ENCODE data around the gene KIF19.

DNA sequence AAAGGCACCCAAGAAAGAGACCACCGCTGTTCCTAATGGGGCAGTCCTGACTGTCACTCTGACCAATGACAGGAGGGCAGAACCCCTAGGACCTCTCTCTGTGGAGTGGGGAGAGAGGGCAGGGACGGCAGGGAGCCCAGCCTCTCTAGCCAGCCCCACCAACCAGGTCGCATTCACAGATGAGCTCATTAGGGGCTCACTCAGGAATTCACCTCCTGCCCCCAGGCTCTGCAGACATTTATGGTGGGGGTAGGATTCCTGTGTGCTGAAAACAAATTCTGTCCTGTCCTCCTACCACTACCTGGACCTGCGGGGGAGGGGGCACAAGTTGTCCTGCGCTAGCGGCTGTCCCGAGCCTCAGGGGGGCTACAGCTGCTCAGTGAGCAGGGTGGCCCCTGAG, 78.2 kb downstream of the KIF19 start:
- TF ChIP-seq, protein P1, sequence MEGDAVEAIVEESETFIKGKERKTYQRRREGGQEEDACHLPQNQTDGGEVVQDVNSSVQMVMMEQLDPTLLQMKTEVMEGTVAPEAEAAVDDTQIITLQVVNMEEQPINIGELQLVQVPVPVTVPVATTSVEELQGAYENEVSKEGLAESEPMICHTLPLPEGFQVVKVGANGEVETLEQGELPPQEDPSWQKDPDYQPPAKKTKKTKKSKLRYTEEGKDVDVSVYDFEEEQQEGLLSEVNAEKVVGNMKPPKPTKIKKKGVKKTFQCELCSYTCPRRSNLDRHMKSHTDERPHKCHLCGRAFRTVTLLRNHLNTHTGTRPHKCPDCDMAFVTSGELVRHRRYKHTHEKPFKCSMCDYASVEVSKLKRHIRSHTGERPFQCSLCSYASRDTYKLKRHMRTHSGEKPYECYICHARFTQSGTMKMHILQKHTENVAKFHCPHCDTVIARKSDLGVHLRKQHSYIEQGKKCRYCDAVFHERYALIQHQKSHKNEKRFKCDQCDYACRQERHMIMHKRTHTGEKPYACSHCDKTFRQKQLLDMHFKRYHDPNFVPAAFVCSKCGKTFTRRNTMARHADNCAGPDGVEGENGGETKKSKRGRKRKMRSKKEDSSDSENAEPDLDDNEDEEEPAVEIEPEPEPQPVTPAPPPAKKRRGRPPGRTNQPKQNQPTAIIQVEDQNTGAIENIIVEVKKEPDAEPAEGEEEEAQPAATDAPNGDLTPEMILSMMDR (optimal IDR thresholded peaks at IDR 0.05 in 1 of 3, IDR thresholded peaks at IDR 0.05 in 1 of 3, conservative IDR thresholded peaks at IDR 0.05 in 1 of 3; ENCODE audit: extremely low read depth in 1 of 3, insufficient read depth in 2 of 3, low read length in 3 of 3), result no peak
- TF ChIP-seq EZH2 (IDR thresholded peaks at IDR 0.05; ENCODE audit: low read length), result no peak
